ENCODE data around the gene PEMT.

PEMT gene

GRCh38 chr17:17509601-17510425, 81.7 kb downstream of the PEMT start:
- Histone ChIP-seq H3K4me3 (replicated peaks; ENCODE audit: insufficient read depth, low read length) (no peak overlapping the region), H3K27me3 (ENCODE audit: insufficient read depth, poor library complexity, severe bottlenecking) (no peaks in the 10 kb centered on the region), H3K27ac (replicated peaks) (peak overlapping the region; percentile 38; the same call in 1 of the 2 replicates)
- TF ChIP-seq SPI1 (IDR thresholded peaks at IDR 0.05; ENCODE audit: borderline replicate concordance, low read depth) (no peak), REST (IDR thresholded peaks at IDR 0.05; ENCODE audit: insufficient replicate concordance, low read depth) (no peak), GABPA (IDR thresholded peaks at IDR 0.05; ENCODE audit: low read depth) (no peak), CTCF (IDR thresholded peaks at IDR 0.05; ENCODE audit: insufficient read depth, low read length) (no peak), POLR2AphosphoS5 (IDR thresholded peaks at IDR 0.05; ENCODE audit: low read depth) (no peak)
- DNase-seq (ENCODE audit: low read depth in 1 of 2, low spot score in 1 of 2), result no peak

- no peak overlapping the region for H3K4me3 ChIP-seq (replicated peaks; ENCODE audit: insufficient read depth, low read length)
- H3K27ac ChIP-seq (replicated peaks), result no peak overlapping the region
These were observed 82.6 kb downstream of the PEMT start for GRCh38 chr17:17508646-17509591.

More at GRCh38 chr17:17508646-17509591, 82.6 kb downstream of the PEMT start:
- H3K27me3 ChIP-seq (ENCODE audit: insufficient read depth, poor library complexity, severe bottlenecking), result no peaks in the 10 kb centered on the region
- TF ChIP-seq POLR2AphosphoS5 (IDR thresholded peaks at IDR 0.05; ENCODE audit: low read depth), result no peak
- no peak for TF ChIP-seq REST (IDR thresholded peaks at IDR 0.05; ENCODE audit: insufficient replicate concordance, low read depth)
- TF ChIP-seq CTCF (IDR thresholded peaks at IDR 0.05; ENCODE audit: insufficient read depth, low read length), result no peak
- DNase-seq (ENCODE audit: low read depth in 1 of 2, low spot score in 1 of 2), result no peak
